Neural crest cell (in vitro differentiated cells): ENCODE data around the gene SMIM10L2A. TPM values are rescaled to one million over a fixed set of nuclear protein-coding genes. Genes with fewer than 3 reads are reported as not detected.
"Not testable (repeated sequence)": the region's sequence is repeated elsewhere in the genome, so short reads cannot be mapped to it uniquely, and the experiment has no call there.

ENCODE experiments used
- DNase-seq: peaks from one replicate; pipeline ENCODE4 v3.0.0; 2021; ENCODE audit warnings: low read depth, mixed read lengths, low spot score
- H3K27ac Mint-ChIP-seq: one replicate; pipeline ENCODE4 v1.8.0; 2021; ENCODE audit warnings: mild to moderate bottlenecking, mixed read lengths; ENCODE audit not compliant: unreplicated experiment
- H3K27me3 Mint-ChIP-seq: 2 replicates; pipeline ENCODE4 v1.8.0; 2021; ENCODE audit warnings: low read depth, mild to moderate bottlenecking, mixed read lengths
- H3K36me3 Mint-ChIP-seq: 2 replicates; pipeline ENCODE4 v1.8.0; 2021; ENCODE audit warnings: low read depth, mild to moderate bottlenecking, mixed read lengths
- H3K4me1 Mint-ChIP-seq: 2 replicates; pipeline ENCODE4 v1.8.0; 2021; ENCODE audit warnings: mixed read lengths
- H3K4me3 Mint-ChIP-seq: one replicate; pipeline ENCODE4 v1.8.0; 2021; ENCODE audit warnings: mild to moderate bottlenecking, mixed read lengths
- H3K9me3 Mint-ChIP-seq: 2 replicates; pipeline ENCODE4 v1.8.0; 2021; ENCODE audit warnings: mixed read lengths
- total RNA-seq: library from RNA; stranded (reverse); gene quantifications from 2 replicates; pipeline ENCODE4 v1.2.1, GENCODE V29; 2021
- TF ChIP-seq, protein P1 (sequence below): fragments of 200-600 bp; sonication (generic); conservative IDR thresholded peaks from 2 replicates; pipeline ENCODE4 v1.5.0; 2021; ENCODE audit warnings: antibody characterized with exemption, mild to moderate bottlenecking

Gene SMIM10L2A
- total RNA-seq, 1 donor from 2014 or later = 3.8 TPM

DNA sequence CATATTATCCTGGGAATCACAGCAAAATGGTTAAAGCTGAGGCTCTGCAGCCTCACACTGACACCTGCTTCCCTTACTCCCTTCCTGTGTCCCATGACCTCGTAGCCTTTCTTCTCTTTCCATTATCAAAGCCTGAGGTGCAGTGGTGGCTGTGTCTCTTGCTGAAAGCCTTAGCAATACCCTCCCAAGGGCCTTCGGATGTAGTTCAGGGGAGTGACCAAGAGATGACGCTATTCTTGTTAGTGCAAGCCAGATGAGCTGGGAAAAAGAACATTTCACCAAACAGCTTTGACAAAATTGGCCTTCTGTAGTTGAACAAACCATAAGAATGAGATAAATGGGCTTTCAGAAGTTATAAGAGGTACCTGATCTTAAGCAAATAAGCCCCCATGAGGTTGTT is 31.6 kb downstream of the SMIM10L2A start:
- peaks cover 4% of the 10 kb centered on the region for H3K36me3 Mint-ChIP-seq
- peaks cover 9% of the 10 kb centered on the region for H3K9me3 Mint-ChIP-seq
- H3K4me3 Mint-ChIP-seq = no peak overlapping the region
- H3K4me1 Mint-ChIP-seq = no peaks in the 10 kb centered on the region
- H3K27ac Mint-ChIP-seq = no peak overlapping the region
- TF ChIP-seq, protein P1, sequence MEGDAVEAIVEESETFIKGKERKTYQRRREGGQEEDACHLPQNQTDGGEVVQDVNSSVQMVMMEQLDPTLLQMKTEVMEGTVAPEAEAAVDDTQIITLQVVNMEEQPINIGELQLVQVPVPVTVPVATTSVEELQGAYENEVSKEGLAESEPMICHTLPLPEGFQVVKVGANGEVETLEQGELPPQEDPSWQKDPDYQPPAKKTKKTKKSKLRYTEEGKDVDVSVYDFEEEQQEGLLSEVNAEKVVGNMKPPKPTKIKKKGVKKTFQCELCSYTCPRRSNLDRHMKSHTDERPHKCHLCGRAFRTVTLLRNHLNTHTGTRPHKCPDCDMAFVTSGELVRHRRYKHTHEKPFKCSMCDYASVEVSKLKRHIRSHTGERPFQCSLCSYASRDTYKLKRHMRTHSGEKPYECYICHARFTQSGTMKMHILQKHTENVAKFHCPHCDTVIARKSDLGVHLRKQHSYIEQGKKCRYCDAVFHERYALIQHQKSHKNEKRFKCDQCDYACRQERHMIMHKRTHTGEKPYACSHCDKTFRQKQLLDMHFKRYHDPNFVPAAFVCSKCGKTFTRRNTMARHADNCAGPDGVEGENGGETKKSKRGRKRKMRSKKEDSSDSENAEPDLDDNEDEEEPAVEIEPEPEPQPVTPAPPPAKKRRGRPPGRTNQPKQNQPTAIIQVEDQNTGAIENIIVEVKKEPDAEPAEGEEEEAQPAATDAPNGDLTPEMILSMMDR = no peak
- DNase-seq = no peak
- no peaks in the 10 kb centered on the region for H3K27me3 Mint-ChIP-seq

DNA sequence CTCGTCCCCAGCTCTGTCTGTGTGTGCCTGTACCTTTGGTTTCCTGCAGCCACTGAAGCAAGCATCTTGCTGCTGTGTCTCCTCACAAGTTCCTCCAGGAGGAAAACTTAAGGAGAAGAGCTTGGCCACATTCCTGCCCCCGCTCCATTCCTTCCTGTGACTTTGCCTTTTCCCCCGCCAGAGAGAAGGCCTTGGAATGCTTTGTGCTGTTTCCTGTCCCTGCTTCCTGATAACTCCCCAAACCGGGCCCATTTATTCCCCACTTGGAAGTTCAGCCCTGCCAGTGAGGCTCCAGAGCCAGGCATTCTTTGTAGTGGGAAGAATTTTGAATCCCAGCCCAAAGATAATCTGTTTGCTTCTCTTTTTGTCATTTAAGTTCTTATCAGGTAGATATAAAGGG is 33.1 kb downstream of the SMIM10L2A start:
- H3K4me3 Mint-ChIP-seq = no peak overlapping the region
- DNase-seq = no peak
- TF ChIP-seq, protein P1 = no peak
- H3K9me3 Mint-ChIP-seq = peaks cover 14% of the 10 kb centered on the region
- H3K36me3 Mint-ChIP-seq = peaks cover 4% of the 10 kb centered on the region
- no peaks in the 10 kb centered on the region for H3K27me3 Mint-ChIP-seq
- no peaks in the 10 kb centered on the region for H3K4me1 Mint-ChIP-seq
- no peak overlapping the region for H3K27ac Mint-ChIP-seq

DNA sequence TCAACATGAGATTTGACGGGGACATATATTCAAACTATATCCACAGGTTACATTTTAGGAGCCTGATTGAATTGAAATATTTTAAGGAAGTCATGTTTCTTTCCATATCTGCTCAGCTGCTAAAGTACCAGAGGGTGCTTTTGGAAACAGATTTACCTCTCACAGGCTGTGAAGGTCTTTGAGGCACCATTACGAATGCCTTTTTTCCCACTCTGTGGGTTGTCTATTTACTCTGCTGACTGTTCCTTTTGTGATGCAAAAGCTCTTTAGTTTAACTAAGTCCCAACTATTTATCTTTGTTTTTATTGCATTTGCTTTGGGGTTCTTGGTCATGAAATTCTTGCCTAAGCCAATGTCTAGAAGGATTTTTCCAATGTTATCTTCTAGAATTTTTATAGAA is 40.0 kb downstream of the SMIM10L2A start:
- H3K27ac Mint-ChIP-seq, H3K4me1 Mint-ChIP-seq, H3K4me3 Mint-ChIP-seq, DNase-seq, H3K36me3 Mint-ChIP-seq: not testable (repeated sequence)
- H3K9me3 Mint-ChIP-seq = peaks cover 20% of the 10 kb centered on the region
- peaks cover 11% of the 10 kb centered on the region for H3K27me3 Mint-ChIP-seq

DNA sequence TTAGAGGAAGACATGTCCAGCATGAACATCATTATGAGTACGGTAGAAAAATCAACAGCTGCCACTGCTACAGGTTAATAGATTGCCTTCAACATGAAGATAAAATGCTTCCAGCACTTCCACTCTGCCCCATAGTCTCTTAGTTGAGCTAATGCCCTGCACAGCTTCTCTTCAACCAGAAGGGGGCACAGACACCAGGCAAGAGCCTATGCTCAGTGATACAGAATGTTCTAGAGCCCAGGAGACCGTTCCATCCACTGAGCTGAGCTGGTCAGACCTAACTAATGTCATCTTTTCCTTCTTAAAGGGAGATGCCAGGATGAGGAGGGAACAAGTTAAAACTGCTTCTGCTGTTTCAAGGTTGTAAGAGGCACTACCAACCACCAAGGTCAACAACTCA is 42.2 kb downstream of the SMIM10L2A start:
- Mint-ChIP-seq H3K36me3 (peaks cover 4% of the 10 kb centered on the region), H3K9me3 (peaks cover 15% of the 10 kb centered on the region)

DNA sequence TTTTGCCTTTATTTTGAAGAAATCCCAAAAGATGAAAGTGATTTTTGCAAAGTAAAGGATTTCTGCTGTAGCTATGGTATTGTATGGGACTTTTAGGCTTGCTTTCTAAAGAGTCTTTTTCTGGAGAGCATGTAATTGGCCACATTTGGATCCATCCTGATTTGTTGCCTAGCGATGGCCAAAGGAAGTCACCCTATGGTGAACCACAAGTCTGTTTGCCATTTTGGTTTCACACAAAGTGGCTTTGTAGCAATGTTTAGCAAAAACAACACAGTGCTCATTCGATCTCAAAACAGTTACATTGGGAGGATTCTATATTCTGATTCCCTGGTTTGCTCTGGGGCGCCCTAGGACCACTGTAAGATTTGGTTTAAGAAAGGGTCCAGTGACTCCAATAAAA is 54.6 kb downstream of the SMIM10L2A start:
- no peaks in the 10 kb centered on the region for H3K36me3 Mint-ChIP-seq
- no peak overlapping the region for H3K4me3 Mint-ChIP-seq
- TF ChIP-seq, protein P1 = no peak
- no peak overlapping the region for H3K27ac Mint-ChIP-seq
- H3K4me1 Mint-ChIP-seq = no peaks in the 10 kb centered on the region
- peaks cover 18% of the 10 kb centered on the region for H3K27me3 Mint-ChIP-seq
- no peaks in the 10 kb centered on the region for H3K9me3 Mint-ChIP-seq
- no peak for DNase-seq

More for the DNA sequence above, 42.2 kb downstream of the SMIM10L2A start:
- Mint-ChIP-seq H3K4me1 (no peaks in the 10 kb centered on the region), H3K27me3 (peaks cover 20% of the 10 kb centered on the region), H3K4me3 (no peak overlapping the region), H3K27ac (no peak overlapping the region)
- no peak for DNase-seq
- TF ChIP-seq, protein P1 = peak; percentile 20

DNA sequence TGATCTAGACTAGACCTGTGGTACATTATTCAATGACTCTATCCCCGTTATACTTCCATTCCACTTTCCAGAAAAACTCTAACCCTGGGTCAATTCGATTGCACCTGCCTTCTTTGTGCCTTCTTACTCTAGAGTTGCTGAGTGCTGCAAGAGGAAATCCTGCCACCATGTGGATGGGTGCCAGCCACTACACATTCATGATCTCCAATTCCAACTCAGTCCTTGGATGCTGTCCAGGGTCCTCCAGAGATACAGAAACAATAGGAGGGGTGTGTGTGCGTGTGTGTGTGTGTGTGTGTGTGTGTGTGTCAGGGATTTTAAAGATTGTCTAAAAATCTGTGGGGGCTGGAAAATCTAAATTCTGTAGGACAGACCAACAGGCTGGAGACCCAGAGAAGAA is 55.8 kb downstream of the SMIM10L2A start:
- Mint-ChIP-seq H3K4me1 (no peaks in the 10 kb centered on the region), H3K9me3 (no peaks in the 10 kb centered on the region), H3K4me3 (no peak overlapping the region), H3K27me3 (peaks cover 13% of the 10 kb centered on the region), H3K36me3 (no peaks in the 10 kb centered on the region), H3K27ac (no peak overlapping the region)
- peak; percentile 9 for DNase-seq
- TF ChIP-seq, protein P1 = peak; percentile 54

Other genes starting within 250 kb of the SMIM10L2A start
- not detected in 2 replicates for gene ETDA, start 169.9 kb upstream of the SMIM10L2A start, total RNA-seq
- not detected in 2 replicates for gene ETDC, start 112.5 kb upstream of the SMIM10L2A start, total RNA-seq
- 6.5 and 6.8 TPM in 2 replicates for gene ZNF75D, start 77.8 kb upstream of the SMIM10L2A start, total RNA-seq
- gene ZNF449, start 77.1 kb upstream of the SMIM10L2A start, total RNA-seq = 7.7 and 7.9 TPM in 2 replicates
- 18.8 and 19.0 TPM in 2 replicates for gene INTS6L, start 98.7 kb downstream of the SMIM10L2A start, total RNA-seq